Peyer's patch (tissue), 4 donors: Measurements from ENCODE around the gene SMG6.

ENCODE experiments used
- POLR2A ChIP-seq, 2 donors: fragments of 450-650 bp; IDR thresholded peaks; one replicate each; pipeline ENCODE4 v1.5.1; 2017; ENCODE audit warnings: antibody characterized with exemption in 2 of 2, mild to moderate bottlenecking in 2 of 2, moderate library complexity in 2 of 2
- TF ChIP-seq, protein P1 (sequence below), 6 experiments: fragments of 450-650 bp in 4 of 6; fragments of 200-600 bp in 2 of 6; sonication (generic) in 1 of 6; IDR thresholded peaks; one replicate each; pipeline ENCODE4 v1.5.1; 2017 to 2019; ENCODE audit warnings: antibody characterized with exemption in 6 of 6, mild to moderate bottlenecking in 3 of 6, moderate library complexity in 1 of 6

DNA sequence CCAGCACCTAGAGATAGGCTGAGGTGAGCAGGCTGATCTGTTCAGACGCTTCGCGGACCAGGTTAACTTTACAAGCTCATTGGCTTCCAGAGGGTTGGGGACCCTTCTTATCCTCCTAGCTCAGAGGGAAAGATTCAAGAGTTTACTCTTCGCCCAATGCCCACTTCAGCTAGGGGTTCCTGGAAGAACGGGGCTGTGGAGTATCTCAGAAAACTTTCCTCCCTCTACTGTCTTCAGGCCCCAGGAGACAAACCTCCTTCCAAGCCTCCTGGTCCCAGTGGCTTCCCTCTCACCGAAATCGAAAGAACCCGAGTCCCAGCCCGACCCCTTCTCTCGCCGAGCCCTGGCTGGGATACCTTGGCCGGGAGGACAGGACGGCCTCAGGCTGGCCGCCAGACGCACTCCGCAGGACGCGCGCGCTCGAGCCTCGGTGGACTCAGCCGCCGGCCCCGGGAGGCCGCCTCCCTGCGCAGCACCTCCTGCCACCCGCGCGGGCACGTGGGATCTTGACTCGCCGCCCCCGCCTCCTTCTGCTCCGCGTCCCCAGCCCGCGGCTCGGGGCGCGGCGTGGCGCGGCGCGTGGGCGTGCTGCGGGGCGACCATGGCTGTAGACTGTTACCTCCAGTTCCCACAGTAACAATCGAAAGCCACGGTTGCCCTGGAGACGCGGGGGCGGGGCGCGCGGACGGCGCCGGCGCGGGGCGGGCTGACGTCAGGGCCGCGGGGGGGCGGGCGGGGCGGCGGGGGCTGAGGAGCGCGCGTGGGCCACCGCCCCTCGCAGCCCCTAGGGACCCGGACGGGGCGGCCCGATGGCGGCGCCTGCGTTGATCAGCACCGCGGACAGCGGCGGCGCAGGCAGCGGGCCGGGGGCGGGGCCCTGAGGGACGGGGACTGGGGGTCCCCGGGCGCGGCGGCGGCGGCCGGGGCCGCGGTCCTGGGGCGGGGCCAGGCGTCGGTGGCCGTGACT is 254.0 kb downstream of the SMG6 start:
- TF ChIP-seq, protein P1, sequence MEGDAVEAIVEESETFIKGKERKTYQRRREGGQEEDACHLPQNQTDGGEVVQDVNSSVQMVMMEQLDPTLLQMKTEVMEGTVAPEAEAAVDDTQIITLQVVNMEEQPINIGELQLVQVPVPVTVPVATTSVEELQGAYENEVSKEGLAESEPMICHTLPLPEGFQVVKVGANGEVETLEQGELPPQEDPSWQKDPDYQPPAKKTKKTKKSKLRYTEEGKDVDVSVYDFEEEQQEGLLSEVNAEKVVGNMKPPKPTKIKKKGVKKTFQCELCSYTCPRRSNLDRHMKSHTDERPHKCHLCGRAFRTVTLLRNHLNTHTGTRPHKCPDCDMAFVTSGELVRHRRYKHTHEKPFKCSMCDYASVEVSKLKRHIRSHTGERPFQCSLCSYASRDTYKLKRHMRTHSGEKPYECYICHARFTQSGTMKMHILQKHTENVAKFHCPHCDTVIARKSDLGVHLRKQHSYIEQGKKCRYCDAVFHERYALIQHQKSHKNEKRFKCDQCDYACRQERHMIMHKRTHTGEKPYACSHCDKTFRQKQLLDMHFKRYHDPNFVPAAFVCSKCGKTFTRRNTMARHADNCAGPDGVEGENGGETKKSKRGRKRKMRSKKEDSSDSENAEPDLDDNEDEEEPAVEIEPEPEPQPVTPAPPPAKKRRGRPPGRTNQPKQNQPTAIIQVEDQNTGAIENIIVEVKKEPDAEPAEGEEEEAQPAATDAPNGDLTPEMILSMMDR (IDR thresholded peaks at IDR 0.05) = no peak
- no peak for TF ChIP-seq POLR2A (IDR thresholded peaks at IDR 0.05)
